K562 (cell line): Measurements from ENCODE around the gene CFAP20DC. TPM values are rescaled to one million over a fixed set of nuclear protein-coding genes. Genes with fewer than 3 reads are reported as not detected.

Source experiments
- ATAC-seq: fragments of 200-7000 bp; cut with Tn5 transposase; 3 replicates; pipeline ENCODE4 v1.9.1; 2020; ENCODE audit warnings: moderate library complexity
- BruUV-seq: library from RNA; stranded (reverse); fragments of 400-500 nt; replicated peaks from 2 replicates; lab custom pipeline; 2021; lab: Mats Ljungman, UMichigan
- CTCF ChIA-PET: fragments of 300-600 bp; formaldehyde crosslinking; extraction: SDS; loops from one replicate; lab custom pipeline; 2021; ENCODE audit warnings: low intra/inter-chr PET ratio; lab: Yijun Ruan, JAX
- POLR2A ChIA-PET: fragments of 300-600, 350-650 bp; sonication (Branson Sonifier 250); formaldehyde crosslinking; extraction: SDS; loops from one replicate; lab custom pipeline; 2021; ENCODE audit warnings: antibody characterized with exemption, inconsistent platforms; lab: Yijun Ruan, JAX
- DNase-seq, 4 experiments: peaks; one replicate each; pipeline versions ENCODE4 v3.0.0 to v3.0.0-alpha.2; 2011 to 2018; ENCODE audit warnings: low spot score in 3 of 4, mixed read lengths in 3 of 4; ENCODE audit errors: extremely low read depth in 1 of 4
- FAIRE-seq: peaks from 2 replicates; lab custom pipeline; 2011; peaks lifted over from hg19 to GRCh38; lab: Jason Lieb, UNC
- H2AFZ ChIP-seq: 2 replicates; pipeline ENCODE4 v1.6.0; 2011; ENCODE audit warnings: low read depth, low read length, control low read depth, inconsistent platforms
- H3K27ac ChIP-seq: fragments of 200-600 bp; 3 replicates; pipeline ENCODE4 v1.8.0; 2011; ENCODE audit warnings: low read depth, mild to moderate bottlenecking, control low read depth, inconsistent platforms, low read length, moderate library complexity, mixed read lengths; ENCODE audit errors: extremely low read depth
- H3K27me3 ChIP-seq, 2 experiments: fragments of 300-600 bp in 1 of 2; 2 replicates in 1 of 2; 3 replicates in 1 of 2; pipeline versions ENCODE4 v1.6.0 to v1.8.0; 2011; ENCODE audit warnings: inconsistent platforms in 2 of 2, low read length in 2 of 2, mild to moderate bottlenecking in 1 of 2, mixed read lengths in 1 of 2, moderate library complexity in 1 of 2; ENCODE audit not compliant: control insufficient read depth in 2 of 2, insufficient read depth in 2 of 2
- H3K36me3 ChIP-seq: fragments of 300-600 bp; 3 replicates; pipeline ENCODE4 v1.8.0; 2011; ENCODE audit warnings: mild to moderate bottlenecking, low read length, inconsistent platforms; ENCODE audit not compliant: control insufficient read depth, insufficient read depth
- H3K4me1 ChIP-seq, 2 experiments: fragments of 200-600 bp in 1 of 2; replicated peaks in 1 of 2; 2 replicates in 1 of 2; 3 replicates in 1 of 2; pipeline versions ENCODE4 v1.5.1 to v1.8.0; 2011; ENCODE audit warnings: inconsistent platforms in 2 of 2, low read length in 2 of 2, mild to moderate bottlenecking in 1 of 2, mixed read lengths in 1 of 2, moderate library complexity in 1 of 2; ENCODE audit not compliant: control insufficient read depth in 2 of 2, insufficient read depth in 2 of 2
- H3K4me2 ChIP-seq: 2 replicates; pipeline ENCODE4 v1.6.1; 2011; ENCODE audit warnings: low read length, control low read depth, inconsistent platforms, mixed read lengths; ENCODE audit not compliant: insufficient read depth
- H3K4me3 ChIP-seq: fragments of 200-600 bp; sonication (generic), shearing (Covaris generic); 2 replicates; pipeline ENCODE4 v1.5.1; 2016; ENCODE audit warnings: control low read depth, inconsistent platforms
- H3K79me2 ChIP-seq: fragments of 200-600 bp; 3 replicates; pipeline ENCODE4 v1.8.0; 2011; ENCODE audit warnings: low read length, inconsistent platforms; ENCODE audit not compliant: control insufficient read depth, insufficient read depth
- H3K9ac ChIP-seq, 2 experiments: 2 replicates each; pipeline versions ENCODE4 v1.6.0 to v1.6.1; 2011; ENCODE audit warnings: low read depth in 2 of 2, low read length in 2 of 2, control low read depth in 1 of 2, inconsistent platforms in 1 of 2, mild to moderate bottlenecking in 1 of 2, mixed read lengths in 1 of 2; ENCODE audit not compliant: insufficient read depth in 1 of 2
- H3K9me1 ChIP-seq: one replicate; pipeline ENCODE4 v1.6.0; 2011; ENCODE audit warnings: inconsistent platforms, mild to moderate bottlenecking, low read length, moderate library complexity; ENCODE audit not compliant: control insufficient read depth, insufficient read depth
- H3K9me3 ChIP-seq: replicated peaks from 2 replicates; pipeline ENCODE4 v1.5.1; 2011; ENCODE audit warnings: low read depth, low read length, inconsistent platforms; ENCODE audit not compliant: control insufficient read depth, insufficient read depth
- H4K20me1 ChIP-seq: replicated peaks from 2 replicates; pipeline ENCODE4 v1.6.1; 2011; ENCODE audit warnings: low read length, inconsistent platforms, mixed read lengths; ENCODE audit not compliant: control insufficient read depth, insufficient read depth
- C11orf30 ChIP-seq: fragments of 450-650 bp; IDR thresholded peaks from 2 replicates; pipeline ENCODE4 v1.6.1; 2016; ENCODE audit warnings: low read depth, mild to moderate bottlenecking
- MAFF ChIP-seq: IDR thresholded peaks from 2 replicates; pipeline ENCODE4 v1.6.1; 2012; ENCODE audit warnings: low read length, improper control_type of control experiment
- MAFG ChIP-seq: fragments of 450-650 bp; conservative IDR thresholded peaks from 2 replicates; pipeline ENCODE4 v1.6.1; 2016; ENCODE audit warnings: missing genetic modification characterization, missing compliant biosample characterization
- MAFK ChIP-seq: IDR thresholded peaks from 2 replicates; pipeline ENCODE4 v1.6.1; 2011; ENCODE audit warnings: low read length, improper control_type of control experiment
- MECOM ChIP-seq: fragments of 250-450 bp; sonication (Bioruptor Pico); IDR thresholded peaks from 2 replicates; pipeline ENCODE4 v1.8.0; 2022; ENCODE audit warnings: inconsistent platforms
- PHB ChIP-seq: fragments of 250-450 bp; sonication (Bioruptor Pico); IDR thresholded peaks from 2 replicates; pipeline ENCODE4 v1.5.0; 2021
- SRSF1 ChIP-seq: fragments of 200-400 bp; formaldehyde crosslinking; IDR thresholded peaks from 2 replicates; pipeline ENCODE4 v1.6.1; 2017; ENCODE audit warnings: mild to moderate bottlenecking, low read depth, low read length, moderate library complexity
- THRAP3 ChIP-seq: fragments of 450-650 bp; IDR thresholded peaks from 2 replicates; pipeline ENCODE4 v1.6.1; 2016; ENCODE audit warnings: mild to moderate bottlenecking, inconsistent platforms, borderline replicate concordance
- YY1 ChIP-seq, 3 experiments: IDR thresholded peaks; 2 replicates each; pipeline ENCODE4 v1.6.1; 2011; ENCODE audit warnings: low read length in 2 of 3, mild to moderate bottlenecking in 2 of 3, moderate library complexity in 2 of 3, borderline replicate concordance in 1 of 3, control low read depth in 1 of 3, low read depth in 1 of 3; ENCODE audit not compliant: insufficient read depth in 3 of 3, insufficient replicate concordance in 2 of 3, control insufficient read depth in 1 of 3, insufficient read length in 1 of 3; ENCODE audit errors: extremely low read depth in 1 of 3
- ZNF316 ChIP-seq: fragments of 450-650 bp; IDR thresholded peaks from 2 replicates; pipeline ENCODE4 v1.6.1; 2016
- ZNF384 ChIP-seq: IDR thresholded peaks from 2 replicates; pipeline ENCODE4 v1.6.1; 2012; ENCODE audit warnings: low read depth, low read length, improper control_type of control experiment
- WGBS: fragments of 100-300 bp; shearing (Covaris generic); methylation state at CpG from one replicate; pipeline ENCODE4 v1.1.6; 2016; ENCODE audit warnings: low coverage, mixed read lengths; ENCODE audit not compliant: insufficient coverage; ENCODE audit errors: missing lambda C conversion rate; 5-methylcytosine and 5-hydroxymethylcytosine counted together
- in situ Hi-C: fragments of 300-500 bp; cut with MboI; formaldehyde crosslinking; loops from 4 replicates; pipeline ENCODE4 v1.15.0; 2018; ENCODE audit warnings: inconsistent platforms, mixed read lengths
- intact Hi-C: fragments of 100-400 bp; cut with micrococcal nuclease; formaldehyde crosslinking; loops from 2 replicates; pipeline ENCODE4 v1.14.2; 2022
- polyA plus RNA-seq, 8 experiments: library from polyadenylated mRNA; depleted of rRNA in 4 of 8; stranded (reverse) in 5 of 8; unstranded in 3 of 8; fragments of >200 nt; fragmentation: Nextera tagmentation in 2 of 8; fragmentation: Illumina TruSeq in 1 of 8; extraction: Ambion mirVana in 2 of 8; extraction: Trizol in 1 of 8; gene quantifications; 2 replicates each; pipeline versions ENCODE4 v1.2.1 to v1.2.3, GENCODE V29; 2011 to 2014; ENCODE audit warnings: inconsistent platforms in 1 of 8, missing spikeins in 1 of 8
- total RNA-seq, 7 experiments: library from RNA; depleted of rRNA in 6 of 7; stranded (reverse); fragments of >200 nt in 6 of 7; fragmentation: Illumina TruSeq in 2 of 7; extraction: Trizol in 2 of 7; gene quantifications; 2 replicates each; pipeline versions ENCODE4 v1.2.1 to v1.2.3, GENCODE V29; 2011 to 2021; ENCODE audit warnings: low replicate concordance in 1 of 7

CFAP20DC gene
- total and polyA plus RNA-seq, 9 of the 15 experiments (the other 6 are each of a cell fraction or from before 2014, with no cell fraction given) = 1.6 to 5.9 (median 4.6) TPM

DNA sequence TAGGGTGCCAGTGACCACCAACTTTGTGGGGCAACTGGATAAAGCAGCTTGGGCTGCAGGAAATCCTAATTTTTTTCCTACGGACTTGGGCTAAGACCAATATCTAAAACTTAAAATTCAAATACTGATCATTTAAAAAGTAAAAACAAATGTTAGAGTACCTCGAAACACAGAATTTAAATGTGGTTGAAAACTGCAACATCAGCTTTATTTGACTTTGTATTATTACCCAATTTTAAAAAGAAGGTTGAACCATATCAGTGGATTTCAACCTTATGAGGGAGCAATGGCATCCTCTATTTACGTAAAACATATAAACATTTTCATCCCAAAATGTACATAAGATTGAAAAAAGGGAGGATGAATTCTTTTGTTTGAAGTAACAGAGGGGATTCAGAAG is 26.2 kb downstream of the CFAP20DC start:
- H3K4me1 ChIP-seq = no peaks in the 10 kb centered on the region
- no peak overlapping the region for H3K9ac ChIP-seq
- H3K4me2 ChIP-seq = no peak overlapping the region
- TF ChIP-seq C11orf30 (peak; percentile 61), ZNF384 (no peak), MAFF (peak; percentile 88), YY1 (IDR thresholded peaks at IDR 0.05; ENCODE audit: borderline replicate concordance in 1 of 3, control insufficient read depth in 1 of 3, extremely low read depth in 1 of 3, insufficient read depth in 3 of 3, insufficient read length in 1 of 3, insufficient replicate concordance in 2 of 3, low read depth in 1 of 3, low read length in 2 of 3) (no peak), MAFG (peak; percentile 76), MAFK (peak; percentile 86), THRAP3 (no peak), SRSF1 (no peak), PHB (no peak), ZNF316 (peak; percentile 87), MECOM (CRISPR knock-in tag) (no peak)
- TF ChIP-seq, all 486 proteins: peak for 5
- Histone ChIP-seq H2AFZ (no peak overlapping the region), H3K9me3 (no peaks in the 10 kb centered on the region), H3K79me2 (no peaks in the 10 kb centered on the region), H3K36me3 (no peaks in the 10 kb centered on the region), H3K27ac (no peak overlapping the region), H3K9me1 (no peaks in the 10 kb centered on the region), H4K20me1 (no peaks in the 10 kb centered on the region), H3K4me3 (no peak overlapping the region), H3K27me3 (no peaks in the 10 kb centered on the region)
- ChIA-PET CTCF (no interaction called here), POLR2A (no interaction called here)
- 10% methylated on average over 3 of the region's 3 CpGs for WGBS
- ATAC-seq = no peak
- intact Hi-C loops (no loop called here), in situ Hi-C loops (no loop called here)
- BruUV-seq = no TSS peak
- DNase-seq = no peak
- no peak for FAIRE-seq
